ENCODE results near the gene KDM4B. TPM values are rescaled to one million over a fixed set of nuclear protein-coding genes. Genes with fewer than 3 reads are reported as not detected.

KDM4B gene
- total and polyA plus RNA-seq, 3 donors from 2014 or later: 33.3 to 72.7 (median 67.7) TPM

GRCh38 chr19:5133986-5134595 is 165.2 kb downstream of the KDM4B start:
- no peak for DNase-seq
- 94 to 95% methylated on average over 19 to 30 of the region's 30 CpGs for WGBS, 2 donors
- H3K27me3 ChIP-seq: no peaks in the 10 kb centered on the region
- peaks cover 42% of the 10 kb centered on the region for H3K4me1 ChIP-seq
- intact Hi-C loops (cut with DNase I; ENCODE audit: low total_unique reads): no loop called here
- no peaks in the 10 kb centered on the region for H3K9me3 ChIP-seq
- no peak overlapping the region for H3K27ac ChIP-seq
- no peak overlapping the region for H3K4me3 ChIP-seq
- TF ChIP-seq CTCF (IDR thresholded peaks at IDR 0.05) (no peak), POLR2A (IDR thresholded peaks at IDR 0.05) (no peak)
- H3K36me3 ChIP-seq (ENCODE audit: low read depth, missing control alignments): no peaks in the 10 kb centered on the region

GRCh38 chr19:5134691-5135090 is 165.8 kb downstream of the KDM4B start:
- no peak for DNase-seq
- H3K4me1 ChIP-seq: peaks cover 36% of the 10 kb centered on the region
- no peak for TF ChIP-seq CTCF (IDR thresholded peaks at IDR 0.05)
- TF ChIP-seq POLR2A (IDR thresholded peaks at IDR 0.05): no peak
- no peaks in the 10 kb centered on the region for H3K36me3 ChIP-seq (ENCODE audit: low read depth, missing control alignments)
- intact Hi-C loops (cut with DNase I; ENCODE audit: low total_unique reads): no loop called here
- 75 to 83% methylated on average over 9 to 10 of the region's 10 CpGs for WGBS, 2 donors
- no peaks in the 10 kb centered on the region for H3K9me3 ChIP-seq
- H3K27ac ChIP-seq: no peak overlapping the region
- H3K4me3 ChIP-seq: no peak overlapping the region
- no peaks in the 10 kb centered on the region for H3K27me3 ChIP-seq

GRCh38 chr19:5136073-5136855 is 167.4 kb downstream of the KDM4B start:
- H3K27ac ChIP-seq: no peak overlapping the region
- no peaks in the 10 kb centered on the region for H3K9me3 ChIP-seq
- WGBS, 2 donors: 77 to 79% methylated on average over 15 to 21 of the region's 25 CpGs
- H3K4me3 ChIP-seq: no peak overlapping the region
- TF ChIP-seq POLR2A (IDR thresholded peaks at IDR 0.05) (no peak), CTCF (IDR thresholded peaks at IDR 0.05) (no peak)
- DNase-seq: peak; percentile 35
- H3K27me3 ChIP-seq: no peaks in the 10 kb centered on the region
- H3K36me3 ChIP-seq (ENCODE audit: low read depth, missing control alignments): no peaks in the 10 kb centered on the region
- intact Hi-C loops (cut with DNase I; ENCODE audit: low total_unique reads): no loop called here
- H3K4me1 ChIP-seq: peaks cover 21% of the 10 kb centered on the region

GRCh38 chr19:5137114-5137513 is 168.2 kb downstream of the KDM4B start:
- H3K27ac ChIP-seq: no peak overlapping the region
- H3K4me1 ChIP-seq: peaks cover 15% of the 10 kb centered on the region
- 92 to 95% methylated on average over 15 to 22 of the region's 22 CpGs for WGBS, 2 donors
- H3K27me3 ChIP-seq: no peaks in the 10 kb centered on the region
- TF ChIP-seq POLR2A (IDR thresholded peaks at IDR 0.05) (no peak), CTCF (IDR thresholded peaks at IDR 0.05) (no peak)
- no peak overlapping the region for H3K4me3 ChIP-seq
- H3K9me3 ChIP-seq: no peaks in the 10 kb centered on the region
- no peaks in the 10 kb centered on the region for H3K36me3 ChIP-seq (ENCODE audit: low read depth, missing control alignments)
- DNase-seq: no peak
- intact Hi-C loops (cut with DNase I; ENCODE audit: low total_unique reads): no loop called here
